ENCODE measurements around the gene PRSS35.
"Not testable (repeated sequence)": the region's sequence is repeated elsewhere in the genome, so short reads cannot be mapped to it uniquely, and the experiment has no call there.

PRSS35 gene

GRCh38 chr6:83518816-83519480 is 6.6 kb downstream of the PRSS35 start:
- no peak for DNase-seq

- DNase-seq = peak; percentile 15
Observed at GRCh38 chr6:83536034-83536646, 23.8 kb downstream of the PRSS35 start.

GRCh38 chr6:83536647-83537589 is 24.6 kb downstream of the PRSS35 start:
- no peak for DNase-seq

- no peak for DNase-seq
Observed at GRCh38 chr6:83539678-83540077, 27.3 kb downstream of the PRSS35 start.

- no peak for DNase-seq
Observed at GRCh38 chr6:83546636-83547035, 34.3 kb downstream of the PRSS35 start.

- DNase-seq = not testable (repeated sequence)
Observed at GRCh38 chr6:83550482-83550881, 38.1 kb downstream of the PRSS35 start.

GRCh38 chr6:83551748-83552147 is 39.4 kb downstream of the PRSS35 start:
- not testable (repeated sequence) for DNase-seq

- no peak for DNase-seq
Observed at GRCh38 chr6:83556871-83557270, 44.5 kb downstream of the PRSS35 start.

- no peak for DNase-seq
Observed at GRCh38 chr6:83558975-83559374, 46.6 kb downstream of the PRSS35 start.

GRCh38 chr6:83571663-83572185 is 59.4 kb downstream of the PRSS35 start:
- DNase-seq = not testable (repeated sequence)

- no peak for DNase-seq
Observed at GRCh38 chr6:83574783-83575182, 62.4 kb downstream of the PRSS35 start.

Data from activated CD4-positive, alpha-beta T cell treated with anti-CD3 and anti-CD28 coated beads, Interleukin-2, amount 50 U/mL, for 4 hours (primary cell).